GM12878 (cell line): ENCODE data around the gene IER5. TPM values are rescaled to one million over a fixed set of nuclear protein-coding genes. Genes with fewer than 3 reads are reported as not detected.

Experiments used
- CREB1 ChIP-seq: IDR thresholded peaks from 2 replicates; pipeline ENCODE4 v1.6.1; 2012; ENCODE audit warnings: low read depth, mild to moderate bottlenecking, inconsistent platforms
- E2F8 ChIP-seq: fragments of 450-650 bp; IDR thresholded peaks from 2 replicates; pipeline ENCODE4 v1.6.1; 2018; ENCODE audit warnings: mild to moderate bottlenecking, low read depth, moderate library complexity; ENCODE audit not compliant: partially characterized antibody
- FOXM1 ChIP-seq: IDR thresholded peaks from 2 replicates; pipeline ENCODE4 v1.6.1; 2012; ENCODE audit warnings: low read depth, mild to moderate bottlenecking, inconsistent platforms, low read length, moderate library complexity
- NFIC ChIP-seq: IDR thresholded peaks from 2 replicates; pipeline ENCODE4 v1.6.1; 2012; ENCODE audit warnings: low read depth, mild to moderate bottlenecking, inconsistent platforms, low read length, moderate library complexity
- NFXL1 ChIP-seq: fragments of 450-650 bp; IDR thresholded peaks from 2 replicates; pipeline ENCODE4 v1.6.1; 2017; ENCODE audit warnings: antibody characterized with exemption, mild to moderate bottlenecking, borderline replicate concordance
- RELA ChIP-seq: fragments of 450-650 bp; IDR thresholded peaks from 2 replicates; pipeline ENCODE4 v1.8.0; 2014; ENCODE audit warnings: borderline replicate concordance; ENCODE audit not compliant: partially characterized antibody
- SPI1 ChIP-seq: IDR thresholded peaks from 2 replicates; pipeline ENCODE4 v1.6.1; 2011; ENCODE audit warnings: low read depth, mild to moderate bottlenecking, low read length, moderate library complexity, borderline replicate concordance; ENCODE audit not compliant: insufficient read depth
- STAT3 ChIP-seq: IDR thresholded peaks from 2 replicates; pipeline ENCODE4 v1.6.1; 2011; ENCODE audit warnings: low read depth, low read length, improper control_type of control experiment
- ZBTB4 ChIP-seq: fragments of 450-650 bp; formaldehyde crosslinking; IDR thresholded peaks from 2 replicates; pipeline ENCODE4 v1.4.0; 2022; ENCODE audit warnings: mild to moderate bottlenecking, moderate library complexity
- ZNF24 ChIP-seq: fragments of 450-650 bp; IDR thresholded peaks from 2 replicates; pipeline ENCODE4 v1.6.1; 2017; ENCODE audit warnings: antibody characterized with exemption, mild to moderate bottlenecking
- polyA plus RNA-seq, 11 experiments: library from polyadenylated mRNA; depleted of rRNA in 4 of 11; unstranded in 6 of 11; stranded (reverse) in 5 of 11; fragments of >200 nt; fragmentation: Nextera tagmentation in 4 of 11; fragmentation: Illumina TruSeq in 1 of 11; extraction: Ambion mirVana in 4 of 11; extraction: Trizol in 1 of 11; gene quantifications; 1 replicate in 1 of 11; 2 replicates in 10 of 11; pipeline versions ENCODE4 v1.2.1 to v1.2.3, GENCODE V29; 2011 to 2016; ENCODE audit warnings: inconsistent platforms in 2 of 11, missing spikeins in 2 of 11, low read depth in 1 of 11
- total RNA-seq, 4 experiments: library from RNA; depleted of rRNA in 3 of 4; stranded (reverse); fragments of >200 nt in 3 of 4; fragmentation: Illumina TruSeq in 1 of 4; extraction: Trizol in 1 of 4; gene quantifications; 2 replicates each; pipeline versions ENCODE4 v1.2.1 to v1.2.3, GENCODE V29; 2013 to 2021
- TF ChIP-seq, protein P1 (sequence below): IDR thresholded peaks from 2 replicates; pipeline ENCODE4 v1.6.1; 2012; ENCODE audit warnings: mild to moderate bottlenecking, low read depth, low read length
- TF ChIP-seq, protein P2 (sequence below): IDR thresholded peaks from 2 replicates; pipeline ENCODE4 v1.6.1; 2012; ENCODE audit warnings: low read depth, low read length, improper control_type of control experiment
- TF ChIP-seq, protein P3 (sequence below): IDR thresholded peaks from 2 replicates; pipeline ENCODE4 v1.6.1; 2012; ENCODE audit warnings: low read depth, low read length, improper control_type of control experiment
- TF ChIP-seq, protein P4 (sequence below): fragments of 150-350 bp; IDR thresholded peaks from 2 replicates; pipeline ENCODE4 v1.6.1; 2016; ENCODE audit warnings: low read depth, low read length

Gene IER5
- total and polyA plus RNA-seq, 10 of the 15 experiments (the other 5 are each of a cell fraction or from before 2014, with no cell fraction given) = 4.3 to 75.2 (median 30.5) TPM

DNA sequence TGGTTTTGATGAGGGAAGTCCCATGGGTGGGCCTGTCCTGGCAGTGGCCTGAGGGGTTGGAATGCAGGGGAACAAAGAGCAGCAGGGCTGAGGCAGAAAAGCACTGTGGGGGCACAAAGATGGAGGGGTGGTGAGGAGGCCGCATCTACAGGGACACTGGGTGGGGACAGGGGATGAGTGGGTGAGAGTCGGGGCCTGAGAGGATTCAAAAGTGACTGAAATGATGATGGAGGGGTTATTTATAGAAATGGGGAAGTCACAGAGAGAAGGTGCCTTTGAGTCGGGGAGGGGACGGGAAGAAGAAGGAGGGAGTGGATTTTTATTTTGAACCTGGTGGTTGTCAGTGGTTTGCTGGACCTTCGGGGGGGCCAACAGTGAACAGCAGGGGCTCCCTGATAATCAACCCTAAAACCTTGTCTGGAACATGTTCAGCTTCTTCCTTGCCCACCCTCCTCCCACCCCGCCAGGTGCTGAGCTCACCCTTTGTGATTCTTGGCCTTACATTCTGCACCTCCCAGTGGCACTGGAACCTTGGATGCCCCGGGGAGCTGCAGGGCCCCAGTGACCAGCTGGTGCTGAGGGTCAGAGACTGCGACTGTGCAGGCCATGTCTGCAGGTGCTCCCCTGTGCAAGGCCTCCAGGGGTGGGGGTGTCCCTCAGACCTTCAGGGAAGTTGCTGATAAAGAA is 42.9 kb downstream of the IER5 start (continued):
- TF ChIP-seq SPI1 (peak; percentile 98), FOXM1 (no peak), NFIC (no peak), ZBTB4 (CRISPR knock-in tag) (no peak), NFXL1 (no peak), ZNF24 (no peak), STAT3 (0 out of 2 replicates have a peak, but pooled peaks have one; percentile 28), E2F8 (no peak), RELA (no peak), CREB1 (no peak)
- TF ChIP-seq, protein P1, sequence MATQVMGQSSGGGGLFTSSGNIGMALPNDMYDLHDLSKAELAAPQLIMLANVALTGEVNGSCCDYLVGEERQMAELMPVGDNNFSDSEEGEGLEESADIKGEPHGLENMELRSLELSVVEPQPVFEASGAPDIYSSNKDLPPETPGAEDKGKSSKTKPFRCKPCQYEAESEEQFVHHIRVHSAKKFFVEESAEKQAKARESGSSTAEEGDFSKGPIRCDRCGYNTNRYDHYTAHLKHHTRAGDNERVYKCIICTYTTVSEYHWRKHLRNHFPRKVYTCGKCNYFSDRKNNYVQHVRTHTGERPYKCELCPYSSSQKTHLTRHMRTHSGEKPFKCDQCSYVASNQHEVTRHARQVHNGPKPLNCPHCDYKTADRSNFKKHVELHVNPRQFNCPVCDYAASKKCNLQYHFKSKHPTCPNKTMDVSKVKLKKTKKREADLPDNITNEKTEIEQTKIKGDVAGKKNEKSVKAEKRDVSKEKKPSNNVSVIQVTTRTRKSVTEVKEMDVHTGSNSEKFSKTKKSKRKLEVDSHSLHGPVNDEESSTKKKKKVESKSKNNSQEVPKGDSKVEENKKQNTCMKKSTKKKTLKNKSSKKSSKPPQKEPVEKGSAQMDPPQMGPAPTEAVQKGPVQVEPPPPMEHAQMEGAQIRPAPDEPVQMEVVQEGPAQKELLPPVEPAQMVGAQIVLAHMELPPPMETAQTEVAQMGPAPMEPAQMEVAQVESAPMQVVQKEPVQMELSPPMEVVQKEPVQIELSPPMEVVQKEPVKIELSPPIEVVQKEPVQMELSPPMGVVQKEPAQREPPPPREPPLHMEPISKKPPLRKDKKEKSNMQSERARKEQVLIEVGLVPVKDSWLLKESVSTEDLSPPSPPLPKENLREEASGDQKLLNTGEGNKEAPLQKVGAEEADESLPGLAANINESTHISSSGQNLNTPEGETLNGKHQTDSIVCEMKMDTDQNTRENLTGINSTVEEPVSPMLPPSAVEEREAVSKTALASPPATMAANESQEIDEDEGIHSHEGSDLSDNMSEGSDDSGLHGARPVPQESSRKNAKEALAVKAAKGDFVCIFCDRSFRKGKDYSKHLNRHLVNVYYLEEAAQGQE = no peak
- TF ChIP-seq, protein P2, sequence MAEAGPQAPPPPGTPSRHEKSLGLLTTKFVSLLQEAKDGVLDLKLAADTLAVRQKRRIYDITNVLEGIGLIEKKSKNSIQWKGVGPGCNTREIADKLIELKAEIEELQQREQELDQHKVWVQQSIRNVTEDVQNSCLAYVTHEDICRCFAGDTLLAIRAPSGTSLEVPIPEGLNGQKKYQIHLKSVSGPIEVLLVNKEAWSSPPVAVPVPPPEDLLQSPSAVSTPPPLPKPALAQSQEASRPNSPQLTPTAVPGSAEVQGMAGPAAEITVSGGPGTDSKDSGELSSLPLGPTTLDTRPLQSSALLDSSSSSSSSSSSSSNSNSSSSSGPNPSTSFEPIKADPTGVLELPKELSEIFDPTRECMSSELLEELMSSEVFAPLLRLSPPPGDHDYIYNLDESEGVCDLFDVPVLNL = no peak
- TF ChIP-seq, protein P3, sequence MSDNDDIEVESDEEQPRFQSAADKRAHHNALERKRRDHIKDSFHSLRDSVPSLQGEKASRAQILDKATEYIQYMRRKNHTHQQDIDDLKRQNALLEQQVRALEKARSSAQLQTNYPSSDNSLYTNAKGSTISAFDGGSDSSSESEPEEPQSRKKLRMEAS = no peak
- TF ChIP-seq, protein P4, sequence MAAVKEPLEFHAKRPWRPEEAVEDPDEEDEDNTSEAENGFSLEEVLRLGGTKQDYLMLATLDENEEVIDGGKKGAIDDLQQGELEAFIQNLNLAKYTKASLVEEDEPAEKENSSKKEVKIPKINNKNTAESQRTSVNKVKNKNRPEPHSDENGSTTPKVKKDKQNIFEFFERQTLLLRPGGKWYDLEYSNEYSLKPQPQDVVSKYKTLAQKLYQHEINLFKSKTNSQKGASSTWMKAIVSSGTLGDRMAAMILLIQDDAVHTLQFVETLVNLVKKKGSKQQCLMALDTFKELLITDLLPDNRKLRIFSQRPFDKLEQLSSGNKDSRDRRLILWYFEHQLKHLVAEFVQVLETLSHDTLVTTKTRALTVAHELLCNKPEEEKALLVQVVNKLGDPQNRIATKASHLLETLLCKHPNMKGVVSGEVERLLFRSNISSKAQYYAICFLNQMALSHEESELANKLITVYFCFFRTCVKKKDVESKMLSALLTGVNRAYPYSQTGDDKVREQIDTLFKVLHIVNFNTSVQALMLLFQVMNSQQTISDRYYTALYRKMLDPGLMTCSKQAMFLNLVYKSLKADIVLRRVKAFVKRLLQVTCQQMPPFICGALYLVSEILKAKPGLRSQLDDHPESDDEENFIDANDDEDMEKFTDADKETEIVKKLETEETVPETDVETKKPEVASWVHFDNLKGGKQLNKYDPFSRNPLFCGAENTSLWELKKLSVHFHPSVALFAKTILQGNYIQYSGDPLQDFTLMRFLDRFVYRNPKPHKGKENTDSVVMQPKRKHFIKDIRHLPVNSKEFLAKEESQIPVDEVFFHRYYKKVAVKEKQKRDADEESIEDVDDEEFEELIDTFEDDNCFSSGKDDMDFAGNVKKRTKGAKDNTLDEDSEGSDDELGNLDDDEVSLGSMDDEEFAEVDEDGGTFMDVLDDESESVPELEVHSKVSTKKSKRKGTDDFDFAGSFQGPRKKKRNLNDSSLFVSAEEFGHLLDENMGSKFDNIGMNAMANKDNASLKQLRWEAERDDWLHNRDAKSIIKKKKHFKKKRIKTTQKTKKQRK = no peak
